ENCODE measurements around the gene SLC35E1.
A peak's percentile ranks its signal among the peaks of the same experiment; 100 is the strongest.

DNA sequence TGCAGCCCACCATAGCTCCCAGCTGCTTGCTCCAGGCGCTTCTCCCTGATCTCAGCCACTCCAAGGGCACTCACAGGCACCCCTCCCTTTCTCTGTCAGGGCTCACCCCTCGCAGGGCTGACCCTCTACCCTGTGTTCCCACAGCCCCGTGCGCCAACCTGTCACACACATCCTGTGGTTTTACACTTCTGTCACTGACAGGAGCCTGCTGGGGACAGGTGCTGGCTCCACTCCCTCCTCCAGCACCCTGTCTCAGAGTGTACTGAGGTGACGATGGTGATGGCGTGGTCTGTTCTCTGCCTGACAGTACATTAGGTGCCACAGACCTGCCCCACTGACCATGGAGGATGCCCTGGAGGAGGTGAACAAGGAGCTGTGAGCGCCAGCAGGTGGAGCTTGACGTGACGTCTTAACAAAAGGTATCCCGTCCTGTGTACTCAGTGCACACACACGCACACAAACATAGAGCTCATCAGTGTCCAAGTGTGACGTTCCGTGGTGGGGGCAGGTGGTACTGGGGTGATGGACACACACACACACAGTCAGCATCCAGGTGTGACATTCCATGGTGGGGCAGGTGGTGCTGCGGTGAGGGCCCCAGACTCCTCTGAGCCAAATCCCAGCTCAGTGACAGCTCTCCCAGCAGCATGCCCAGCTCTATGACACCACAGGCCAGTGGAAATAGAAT lies 55.1 kb downstream of the SLC35E1 start:
- peak; percentile 43; the same call in 1 of the 2 replicates for TF ChIP-seq POLR2A (IDR thresholded peaks at IDR 0.05; ENCODE audit: low read depth, low read length)
- TF ChIP-seq POLR2AphosphoS5 (IDR thresholded peaks at IDR 0.05; ENCODE audit: low read depth, low read length): peak; percentile 61; the same call in 1 of the 2 replicates
- no peak for TF ChIP-seq TAF1 (IDR thresholded peaks at IDR 0.05; ENCODE audit: low read depth, low read length)

Measured in GM12891 (cell line).